Measurements from ENCODE around the gene ARHGEF17. TPM values are rescaled to one million over a fixed set of nuclear protein-coding genes. Genes with fewer than 3 reads are reported as not detected.
A peak's percentile ranks its signal among the peaks of the same experiment; 100 is the strongest.

The ARHGEF17 gene
- total and polyA plus RNA-seq, 2 of the 13 experiments (the other 11 are each of a cell fraction or from before 2014, with no cell fraction given), result 10.7 to 28.8 TPM

DNA sequence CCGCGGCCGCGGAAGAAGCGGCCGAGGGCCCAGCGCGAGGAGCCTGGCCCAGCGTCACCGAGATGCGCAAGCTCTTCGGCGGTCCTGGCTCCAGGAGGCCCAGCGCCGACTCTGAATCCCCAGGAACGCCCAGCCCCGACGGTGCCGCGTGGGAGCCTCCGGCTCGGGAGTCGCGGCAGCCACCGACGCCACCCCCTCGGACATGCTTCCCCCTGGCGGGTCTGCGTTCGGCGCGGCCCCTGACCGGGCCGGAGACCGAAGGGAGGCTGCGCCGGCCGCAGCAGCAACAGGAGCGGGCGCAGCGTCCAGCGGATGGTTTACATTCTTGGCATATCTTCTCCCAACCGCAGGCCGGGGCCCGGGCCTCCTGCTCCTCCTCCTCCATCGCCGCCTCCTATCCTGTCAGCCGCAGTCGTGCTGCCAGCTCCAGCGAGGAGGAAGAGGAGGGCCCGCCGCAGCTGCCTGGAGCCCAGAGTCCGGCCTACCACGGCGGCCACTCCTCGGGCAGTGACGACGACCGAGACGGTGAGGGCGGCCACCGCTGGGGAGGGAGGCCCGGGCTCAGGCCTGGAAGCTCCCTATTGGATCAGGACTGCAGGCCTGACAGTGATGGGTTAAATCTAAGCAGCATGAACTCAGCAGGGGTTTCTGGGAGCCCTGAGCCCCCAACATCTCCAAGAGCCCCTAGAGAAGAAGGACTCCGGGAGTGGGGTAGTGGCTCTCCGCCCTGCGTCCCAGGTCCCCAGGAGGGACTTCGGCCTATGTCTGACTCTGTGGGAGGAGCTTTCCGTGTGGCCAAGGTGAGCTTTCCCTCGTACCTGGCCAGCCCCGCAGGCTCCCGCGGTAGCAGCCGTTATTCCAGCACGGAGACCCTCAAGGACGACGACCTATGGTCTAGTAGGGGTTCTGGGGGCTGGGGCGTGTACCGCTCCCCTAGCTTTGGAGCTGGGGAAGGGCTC, 1.2 kb downstream of the ARHGEF17 start (continued):
- no peak; the same call in 1 of the 2 replicates for TF ChIP-seq REPIN1 (CRISPR knock-in tag; IDR thresholded peaks at IDR 0.05; ENCODE audit: borderline replicate concordance, low read depth)
- TF ChIP-seq SNRNP70 (IDR thresholded peaks at IDR 0.05; ENCODE audit: low read depth, low read length), result no peak
- TF ChIP-seq ZNF260 (CRISPR knock-in tag; IDR thresholded peaks at IDR 0.05; ENCODE audit: borderline replicate concordance, low read depth), result no peak
- TF ChIP-seq, protein P1, sequence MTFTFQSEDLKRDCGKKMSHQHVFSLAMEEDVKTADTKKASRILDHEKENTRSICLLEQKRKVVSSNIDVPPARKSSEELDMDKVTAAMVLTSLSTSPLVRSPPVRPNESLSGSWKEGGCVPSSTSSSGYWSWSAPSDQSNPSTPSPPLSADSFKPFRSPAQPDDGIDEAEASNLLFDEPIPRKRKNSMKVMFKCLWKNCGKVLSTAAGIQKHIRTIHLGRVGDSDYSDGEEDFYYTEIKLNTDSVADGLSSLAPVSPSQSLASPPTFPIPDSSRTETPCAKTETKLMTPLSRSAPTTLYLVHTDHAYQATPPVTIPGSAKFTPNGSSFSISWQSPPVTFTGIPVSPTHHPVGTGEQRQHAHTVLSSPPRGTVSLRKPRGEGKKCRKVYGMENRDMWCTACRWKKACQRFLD (CRISPR knock-in tag; IDR thresholded peaks at IDR 0.05; ENCODE audit: borderline replicate concordance), result peak; percentile 69
- peak; percentile 9; the same call in 1 of the 2 replicates for TF ChIP-seq JUNB (CRISPR knock-in tag; IDR thresholded peaks at IDR 0.05; ENCODE audit: borderline replicate concordance)
- peak; percentile 79 for TF ChIP-seq ZMAT3 (CRISPR knock-in tag; conservative IDR thresholded peaks at IDR 0.05)
- no peak for TF ChIP-seq ZNF235 (CRISPR knock-in tag; IDR thresholded peaks at IDR 0.05; ENCODE audit: borderline replicate concordance)
- TF ChIP-seq, protein P2, sequence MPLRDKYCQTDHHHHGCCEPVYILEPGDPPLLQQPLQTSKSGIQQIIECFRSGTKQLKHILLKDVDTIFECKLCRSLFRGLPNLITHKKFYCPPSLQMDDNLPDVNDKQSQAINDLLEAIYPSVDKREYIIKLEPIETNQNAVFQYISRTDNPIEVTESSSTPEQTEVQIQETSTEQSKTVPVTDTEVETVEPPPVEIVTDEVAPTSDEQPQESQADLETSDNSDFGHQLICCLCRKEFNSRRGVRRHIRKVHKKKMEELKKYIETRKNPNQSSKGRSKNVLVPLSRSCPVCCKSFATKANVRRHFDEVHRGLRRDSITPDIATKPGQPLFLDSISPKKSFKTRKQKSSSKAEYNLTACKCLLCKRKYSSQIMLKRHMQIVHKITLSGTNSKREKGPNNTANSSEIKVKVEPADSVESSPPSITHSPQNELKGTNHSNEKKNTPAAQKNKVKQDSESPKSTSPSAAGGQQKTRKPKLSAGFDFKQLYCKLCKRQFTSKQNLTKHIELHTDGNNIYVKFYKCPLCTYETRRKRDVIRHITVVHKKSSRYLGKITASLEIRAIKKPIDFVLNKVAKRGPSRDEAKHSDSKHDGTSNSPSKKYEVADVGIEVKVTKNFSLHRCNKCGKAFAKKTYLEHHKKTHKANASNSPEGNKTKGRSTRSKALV (CRISPR knock-in tag; IDR thresholded peaks at IDR 0.05), result peak; percentile 87
- TF ChIP-seq TGIF2 (CRISPR knock-in tag; IDR thresholded peaks at IDR 0.05), result peak; percentile 87
- TF ChIP-seq ZNF83 (CRISPR knock-in tag; IDR thresholded peaks at IDR 0.05; ENCODE audit: borderline replicate concordance), result no peak
- no peak for TF ChIP-seq SOX13 (IDR thresholded peaks at IDR 0.05)
- peak in 1 of 2 experiments; percentile 75; a peak in 1 of 4 replicates for TF ChIP-seq SOX13 (CRISPR knock-in tag; conservative IDR thresholded peaks at IDR 0.05 in 1 of 2, IDR thresholded peaks at IDR 0.05 in 1 of 2)
- no peak for TF ChIP-seq ZNF530 (CRISPR knock-in tag; IDR thresholded peaks at IDR 0.05; ENCODE audit: low read depth)
- TF ChIP-seq, protein P3, sequence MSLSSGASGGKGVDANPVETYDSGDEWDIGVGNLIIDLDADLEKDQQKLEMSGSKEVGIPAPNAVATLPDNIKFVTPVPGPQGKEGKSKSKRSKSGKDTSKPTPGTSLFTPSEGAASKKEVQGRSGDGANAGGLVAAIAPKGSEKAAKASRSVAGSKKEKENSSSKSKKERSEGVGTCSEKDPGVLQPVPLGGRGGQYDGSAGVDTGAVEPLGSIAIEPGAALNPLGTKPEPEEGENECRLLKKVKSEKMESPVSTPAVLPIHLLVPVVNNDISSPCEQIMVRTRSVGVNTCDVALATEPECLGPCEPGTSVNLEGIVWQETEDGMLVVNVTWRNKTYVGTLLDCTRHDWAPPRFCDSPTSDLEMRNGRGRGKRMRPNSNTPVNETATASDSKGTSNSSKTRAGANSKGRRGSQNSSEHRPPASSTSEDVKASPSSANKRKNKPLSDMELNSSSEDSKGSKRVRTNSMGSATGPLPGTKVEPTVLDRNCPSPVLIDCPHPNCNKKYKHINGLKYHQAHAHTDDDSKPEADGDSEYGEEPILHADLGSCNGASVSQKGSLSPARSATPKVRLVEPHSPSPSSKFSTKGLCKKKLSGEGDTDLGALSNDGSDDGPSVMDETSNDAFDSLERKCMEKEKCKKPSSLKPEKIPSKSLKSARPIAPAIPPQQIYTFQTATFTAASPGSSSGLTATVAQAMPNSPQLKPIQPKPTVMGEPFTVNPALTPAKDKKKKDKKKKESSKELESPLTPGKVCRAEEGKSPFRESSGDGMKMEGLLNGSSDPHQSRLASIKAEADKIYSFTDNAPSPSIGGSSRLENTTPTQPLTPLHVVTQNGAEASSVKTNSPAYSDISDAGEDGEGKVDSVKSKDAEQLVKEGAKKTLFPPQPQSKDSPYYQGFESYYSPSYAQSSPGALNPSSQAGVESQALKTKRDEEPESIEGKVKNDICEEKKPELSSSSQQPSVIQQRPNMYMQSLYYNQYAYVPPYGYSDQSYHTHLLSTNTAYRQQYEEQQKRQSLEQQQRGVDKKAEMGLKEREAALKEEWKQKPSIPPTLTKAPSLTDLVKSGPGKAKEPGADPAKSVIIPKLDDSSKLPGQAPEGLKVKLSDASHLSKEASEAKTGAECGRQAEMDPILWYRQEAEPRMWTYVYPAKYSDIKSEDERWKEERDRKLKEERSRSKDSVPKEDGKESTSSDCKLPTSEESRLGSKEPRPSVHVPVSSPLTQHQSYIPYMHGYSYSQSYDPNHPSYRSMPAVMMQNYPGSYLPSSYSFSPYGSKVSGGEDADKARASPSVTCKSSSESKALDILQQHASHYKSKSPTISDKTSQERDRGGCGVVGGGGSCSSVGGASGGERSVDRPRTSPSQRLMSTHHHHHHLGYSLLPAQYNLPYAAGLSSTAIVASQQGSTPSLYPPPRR (CRISPR knock-in tag; IDR thresholded peaks at IDR 0.05; ENCODE audit: borderline replicate concordance), result peak; percentile 38; the same call in 1 of the 2 replicates
- peak; percentile 68; the same call in 1 of the 2 replicates for TF ChIP-seq ZFAT (CRISPR knock-in tag; conservative IDR thresholded peaks at IDR 0.05)
- TF ChIP-seq ZNF768 (CRISPR knock-in tag; IDR thresholded peaks at IDR 0.05), result peak; percentile 35; the same call in 1 of the 2 replicates
- no peak; the same call in 1 of the 2 replicates for TF ChIP-seq SP2 (CRISPR knock-in tag; IDR thresholded peaks at IDR 0.05)
- TF ChIP-seq ZNF30 (CRISPR knock-in tag; IDR thresholded peaks at IDR 0.05), result peak; percentile 57; the same call in 1 of the 2 replicates
- no peak for TF ChIP-seq MTA1 (CRISPR knock-in tag; IDR thresholded peaks at IDR 0.05; ENCODE audit: borderline replicate concordance)

Data from HepG2 (cell line).